Heart left ventricle (tissue), 16 donors: Measurements from ENCODE around the gene NBAS. TPM values are rescaled to one million over a fixed set of nuclear protein-coding genes. Genes with fewer than 3 reads are reported as not detected.

ENCODE experiments used
- ATAC-seq, 4 donors: fragments of 200-7000 bp; cut with Tn5 transposase; one replicate each; pipeline ENCODE4 v1.9.1; 2020 to 2022; ENCODE audit warnings: moderate library complexity in 4 of 4, mild to moderate bottlenecking in 3 of 4, moderate number of reproducible peaks in 1 of 4
- DNase-seq, 5 donors: peaks; one replicate each; pipeline ENCODE4 v3.0.0-alpha.2; 2020
- H3K27ac ChIP-seq, 12 donors: fragments of 200-600 bp; sonication (generic) in 4 of 12; one replicate each; pipeline versions ENCODE4 v1.5.0 to v1.8.0; 2016 to 2022; ENCODE audit warnings: mild to moderate bottlenecking in 2 of 12
- H3K27me3 ChIP-seq, 9 donors: fragments of 200-600 bp; sonication (generic) in 2 of 9; one replicate each; pipeline versions ENCODE4 v1.5.1 to v1.8.0; 2016 to 2022; ENCODE audit warnings: mild to moderate bottlenecking in 3 of 9
- H3K36me3 ChIP-seq, 9 donors: fragments of 200-600 bp; sonication (generic) in 2 of 9; one replicate each; pipeline versions ENCODE4 v1.5.0 to v1.8.0; 2018 to 2022; ENCODE audit warnings: mild to moderate bottlenecking in 2 of 9
- H3K4me1 ChIP-seq, 12 donors: fragments of 200-600 bp; sonication (generic) in 4 of 12; one replicate each; pipeline versions ENCODE4 v1.5.0 to v1.8.0; 2016 to 2022; ENCODE audit warnings: mild to moderate bottlenecking in 3 of 12
- H3K4me3 ChIP-seq, 12 donors: fragments of 200-600 bp; sonication (generic) in 4 of 12; one replicate each; pipeline versions ENCODE4 v1.5.0 to v1.8.0; 2017 to 2022; ENCODE audit warnings: mild to moderate bottlenecking in 9 of 12, moderate library complexity in 4 of 12
- H3K9me3 ChIP-seq, 12 donors: fragments of 200-600 bp; sonication (generic) in 4 of 12; one replicate each; pipeline versions ENCODE4 v1.5.0 to v1.8.0; 2016 to 2022; ENCODE audit warnings: mild to moderate bottlenecking in 1 of 12
- CTCF ChIP-seq, 12 donors: fragments of 200-600 bp; sonication (generic) in 4 of 12; IDR thresholded peaks; one replicate each; pipeline versions ENCODE4 v1.5.0 to v1.8.0; 2018 to 2022; ENCODE audit warnings: antibody characterized with exemption in 12 of 12, mild to moderate bottlenecking in 5 of 12
- POLR2A ChIP-seq, 2 donors: fragments of 450-650 bp; IDR thresholded peaks; one replicate each; pipeline ENCODE4 v1.6.1; 2017; ENCODE audit warnings: antibody characterized with exemption in 2 of 2, mild to moderate bottlenecking in 2 of 2, moderate library complexity in 2 of 2
- WGBS, 4 donors: extraction: QIAGEN DNeasy Blood & Tissue Kit in 2 of 4; methylation state at CpG; one replicate each; pipeline versions ENCODE4 v1.1.5 to v1.1.7; 2013 to 2018; 5-methylcytosine and 5-hydroxymethylcytosine counted together
- intact Hi-C, 10 donors: fragments of 100-400 bp; cut with DNase I; formaldehyde crosslinking; loops; one replicate each; pipeline versions ENCODE4 v1.11.1 to v1.14.2; 2022
- polyA plus RNA-seq, 2 donors: library from polyadenylated mRNA; stranded (reverse); fragments of 200-250 nt; gene quantifications; one replicate each; pipeline ENCODE4 v1.2.3, GENCODE V29; 2013
- total RNA-seq, 9 donors: library from RNA; depleted of rRNA in 2 of 9; stranded (reverse); fragments of >200 nt in 2 of 9; fragmentation: NEBNext Ultra II Directional in 3 of 9; extraction: Animal tissue kit (Norgen Biotek cat#: 25700) in 3 of 9; gene quantifications; one replicate each; pipeline versions ENCODE4 v1.1.0 to v1.2.4, GENCODE V29; 2016 to 2023
- donor health status: ischemic (EF 13 %, LVEDD 7.1; RV severe dilation, severe dysfunction).
- donor health status: healthy with polysubstance abuse.
- donor health status: DM: no; HTN: yes; CAD: no.
- donor health status: DM: no; HTN: no; CAD: no.
- donor health status: ischemic (EF 25% LVEDD 6.9; RV normal size, moderate dysfunction).
- donor health status: ischemic (EF 25% LVEDD 5.7; RV mildly dilated, moderate dysfunction).
- donor health status: healthy.
- donor health status: DM: yes; HTN: yes; CAD: no.
- donor health status: ischemic (EF 35%, LVEDD 5.7; RV mildly dilated, moderate dysfunction).
- donor health status: nonischemic (EF 11% LVEDD 7.7; RV severe dilation, severe dysfunction).
- donor health status: DM: yes; HTN: yes; CAD: no.
- donor health status: PGD.
- donor health status: ischemic (EF 29% LVEDD 5.4; RV normal size, mild dysfunction).
- donor health status: nonischemic (EF 23%, LVEDD 6.1; RV moderate dilation, normal function).

Gene NBAS
- total and polyA plus RNA-seq, 11 donors: 23.1 to 63.0 (median 50.5) TPM

DNA sequence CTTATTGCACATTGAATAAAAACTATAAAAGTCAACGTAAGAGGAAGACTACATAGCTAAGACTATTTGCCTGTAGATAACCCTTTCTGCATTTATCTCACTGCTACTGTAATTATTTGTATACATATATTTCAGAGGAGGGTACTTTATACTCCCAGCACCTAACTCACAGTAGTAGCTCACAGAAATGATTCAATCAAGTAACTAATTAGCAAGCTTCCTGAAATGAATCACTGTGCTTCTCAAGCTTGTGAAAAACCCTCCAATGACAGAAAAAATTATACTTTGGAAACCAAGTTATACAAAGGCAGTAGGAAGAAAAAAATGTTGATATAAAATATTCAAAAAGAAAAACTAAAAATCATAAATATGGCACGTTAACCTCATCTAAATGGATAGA is 124.9 kb downstream of the NBAS start:
- Histone ChIP-seq H3K27ac (no peak overlapping the region), H3K36me3 (peaks cover 0 to 4% (median 0%) of the 10 kb centered on the region in 9 donors), H3K4me1 (peaks cover 0 to 10% (median 3%) of the 10 kb centered on the region in 12 donors), H3K4me3 (no peak overlapping the region), H3K9me3 (no peaks in the 10 kb centered on the region), H3K27me3 (no peaks in the 10 kb centered on the region)
- TF ChIP-seq CTCF (IDR thresholded peaks at IDR 0.05) (no peak), POLR2A (IDR thresholded peaks at IDR 0.05) (no peak)
- intact Hi-C loops: no loop called here
- 92 to 97% (median 94%) methylated on average over 2 of the region's 2 CpGs for WGBS, 4 donors
- ATAC-seq: no peak
- no peak for DNase-seq

GRCh38 chr2:15435474-15435873 is 125.7 kb downstream of the NBAS start:
- ATAC-seq: no peak
- peaks cover 0 to 4% (median 0%) of the 10 kb centered on the region in 9 donors for H3K36me3 ChIP-seq

GRCh38 chr2:15432642-15433256 is 128.4 kb downstream of the NBAS start:
- H3K27ac ChIP-seq: no peak overlapping the region
- ATAC-seq: no peak
- 84 to 92% (median 91%) methylated on average over 5 of the region's 5 CpGs for WGBS, 4 donors
- no peaks in the 10 kb centered on the region for H3K36me3 ChIP-seq
- no peak for DNase-seq
- intact Hi-C loops: no loop called here
- H3K4me1 ChIP-seq: peaks cover 0 to 3% (median 0%) of the 10 kb centered on the region in 12 donors
- no peaks in the 10 kb centered on the region for H3K9me3 ChIP-seq
- no peaks in the 10 kb centered on the region for H3K27me3 ChIP-seq
- no peak overlapping the region for H3K4me3 ChIP-seq
- TF ChIP-seq CTCF (IDR thresholded peaks at IDR 0.05): no peak
- no peak for TF ChIP-seq POLR2A (IDR thresholded peaks at IDR 0.05)

More at GRCh38 chr2:15435474-15435873, 125.7 kb downstream of the NBAS start:
- DNase-seq: no peak
- Histone ChIP-seq H3K27ac (no peak overlapping the region), H3K4me3 (no peak overlapping the region), H3K27me3 (no peaks in the 10 kb centered on the region), H3K9me3 (no peaks in the 10 kb centered on the region), H3K4me1 (peaks cover 0 to 10% (median 3%) of the 10 kb centered on the region in 12 donors)
- TF ChIP-seq POLR2A (IDR thresholded peaks at IDR 0.05): no peak
- TF ChIP-seq CTCF (IDR thresholded peaks at IDR 0.05): no peak
- intact Hi-C loops: no loop called here
- WGBS, 4 donors: 59 to 69% (median 67%) methylated on average over 5 of the region's 5 CpGs

GRCh38 chr2:15429032-15429431 is 132.1 kb downstream of the NBAS start:
- Histone ChIP-seq H3K4me3 (no peak overlapping the region), H3K36me3 (peaks cover 0 to 14% (median 6%) of the 10 kb centered on the region in 9 donors), H3K27ac (no peak overlapping the region), H3K9me3 (no peaks in the 10 kb centered on the region), H3K4me1 (no peaks in the 10 kb centered on the region), H3K27me3 (no peaks in the 10 kb centered on the region)
- no peak for TF ChIP-seq CTCF (IDR thresholded peaks at IDR 0.05)
- TF ChIP-seq POLR2A (IDR thresholded peaks at IDR 0.05): no peak
- 83 to 92% (median 88%) methylated on average over 1 of the region's 1 CpG for WGBS, 4 donors
- ATAC-seq: no peak
- no peak for DNase-seq
- intact Hi-C loops: no loop called here
